Astrocyte of the hippocampus (primary cell): ENCODE data around the gene LIN52.

Experiments used
- DNase-seq: peaks from one replicate; pipeline ENCODE4 v3.0.0; 2011; ENCODE audit warnings: low read depth, low spot score

Gene LIN52

GRCh38 chr14:74237441-74237840 lies 152.7 kb downstream of the LIN52 start:
- no peak for DNase-seq

- no peak for DNase-seq
Observed at GRCh38 chr14:74238974-74239847, 154.5 kb downstream of the LIN52 start, which contains the start of gene VSX2. Gene VSX2, plus strand, starts transcription at chr14:74239449. Its CDS starts 113 bp downstream, at chr14:74239562.

GRCh38 chr14:74239848-74240793 lies 155.4 kb downstream of the LIN52 start:
- DNase-seq: no peak

GRCh38 chr14:74240794-74241651 lies 156.3 kb downstream of the LIN52 start:
- peak; percentile 46 for DNase-seq

- peak; percentile 7 for DNase-seq
Observed at GRCh38 chr14:74241652-74242017, 156.9 kb downstream of the LIN52 start.

GRCh38 chr14:74242021-74242779 lies 157.4 kb downstream of the LIN52 start:
- DNase-seq: peak; percentile 18

GRCh38 chr14:74242780-74243042 lies 158.0 kb downstream of the LIN52 start:
- DNase-seq: no peak

GRCh38 chr14:74243051-74243450 lies 158.3 kb downstream of the LIN52 start:
- DNase-seq: no peak

- no peak for DNase-seq
Observed at GRCh38 chr14:74244115-74244514, 159.4 kb downstream of the LIN52 start.

- DNase-seq: no peak
Observed at GRCh38 chr14:74245292-74245691, 160.5 kb downstream of the LIN52 start.

GRCh38 chr14:74246542-74246941 lies 161.8 kb downstream of the LIN52 start:
- DNase-seq: no peak

GRCh38 chr14:74248017-74248416 lies 163.3 kb downstream of the LIN52 start:
- no peak for DNase-seq

- DNase-seq: no peak
Observed at GRCh38 chr14:74249433-74250375, 164.9 kb downstream of the LIN52 start.
